Peyer's patch (tissue), 4 donors: ENCODE data around the gene LBX2.

Experiments
- CTCF ChIP-seq, 6 experiments: fragments of 450-650 bp in 4 of 6; fragments of 200-600 bp in 2 of 6; sonication (generic) in 1 of 6; IDR thresholded peaks; one replicate each; pipeline ENCODE4 v1.5.1; 2017 to 2019; ENCODE audit warnings: antibody characterized with exemption in 6 of 6, mild to moderate bottlenecking in 3 of 6, moderate library complexity in 1 of 6
- POLR2A ChIP-seq, 2 donors: fragments of 450-650 bp; IDR thresholded peaks; one replicate each; pipeline ENCODE4 v1.5.1; 2017; ENCODE audit warnings: antibody characterized with exemption in 2 of 2, mild to moderate bottlenecking in 2 of 2, moderate library complexity in 2 of 2

GRCh38 chr2:74501335-74502071, 2.1 kb upstream of the LBX2 start:
- TF ChIP-seq CTCF (IDR thresholded peaks at IDR 0.05) (no peak), POLR2A (IDR thresholded peaks at IDR 0.05) (no peak)
